Stomach (tissue), 9 donors: ENCODE results near the gene JSRP1. TPM values are rescaled to one million over a fixed set of nuclear protein-coding genes. Genes with fewer than 3 reads are reported as not detected.

Experiments used
- DNase-seq, 2 donors: peaks; one replicate each; pipeline versions ENCODE4 v3.0.0 to v3.0.0-alpha.2; 2013 to 2019
- H3K27ac ChIP-seq, 5 donors: fragments of 200-600 bp in 4 of 5; sonication (generic) in 4 of 5; one replicate each; pipeline ENCODE4 v1.5.1; 2013 to 2019; ENCODE audit warnings: mild to moderate bottlenecking in 1 of 5, moderate library complexity in 1 of 5
- H3K27me3 ChIP-seq, 3 donors: fragments of 200-600 bp; sonication (generic); one replicate each; pipeline ENCODE4 v1.5.1; 2017 to 2019; ENCODE audit warnings: mixed run types in 1 of 3
- H3K36me3 ChIP-seq, 4 donors: fragments of 200-600 bp; sonication (generic); 1 replicate in 3 of 4; 2 replicates in 1 of 4; pipeline ENCODE4 v1.5.1; 2016 to 2019
- H3K4me1 ChIP-seq, 4 donors: fragments of 200-600 bp; sonication (generic); one replicate each; pipeline ENCODE4 v1.5.1; 2016 to 2019
- H3K4me3 ChIP-seq, 4 donors: fragments of 200-600 bp; sonication (generic) in 3 of 4; one replicate each; pipeline ENCODE4 v1.5.1; 2016 to 2019; ENCODE audit warnings: mild to moderate bottlenecking in 1 of 4
- H3K9me3 ChIP-seq, 4 donors: fragments of 200-600 bp; sonication (generic); one replicate each; pipeline ENCODE4 v1.5.1; 2016 to 2019
- EP300 ChIP-seq: sonication (generic); formaldehyde crosslinking; IDR thresholded peaks from one replicate; pipeline ENCODE4 v1.6.1; 2017; ENCODE audit warnings: antibody characterized with exemption
- POLR2A ChIP-seq, 4 donors: fragments of 450-650 bp; IDR thresholded peaks; one replicate each; pipeline ENCODE4 v1.6.1; 2016; ENCODE audit warnings: antibody characterized with exemption in 4 of 4, control low read depth in 2 of 4, mild to moderate bottlenecking in 1 of 4, moderate library complexity in 1 of 4
- POLR2AphosphoS5 ChIP-seq, 3 donors: sonication (generic); formaldehyde crosslinking; IDR thresholded peaks; one replicate each; pipeline ENCODE4 v1.6.1; 2016; ENCODE audit warnings: antibody characterized with exemption in 3 of 3
- WGBS, 5 donors: extraction: QIAGEN DNeasy Blood & Tissue Kit in 3 of 5; methylation state at CpG; one replicate each; pipeline versions ENCODE4 v1.1.5 to v1.1.7; 2013 to 2018; 5-methylcytosine and 5-hydroxymethylcytosine counted together
- intact Hi-C: fragments of 100-400 bp; cut with DNase I; formaldehyde crosslinking; loops from one replicate; pipeline ENCODE4 v1.15.1; 2023; ENCODE audit warnings: low total_unique reads
- polyA plus RNA-seq, 3 donors: library from polyadenylated mRNA; stranded (reverse); fragments of 200-250 nt; gene quantifications; one replicate each; pipeline ENCODE4 v1.2.3, GENCODE V29; 2013
- total RNA-seq, 5 donors: library from RNA; depleted of rRNA; stranded (reverse); fragments of >200 nt; gene quantifications; one replicate each; pipeline versions ENCODE4 v1.1.0 to v1.2.3, GENCODE V29; 2014 to 2016
- TF ChIP-seq, protein P1 (sequence below), 7 experiments: fragments of 450-650 bp in 4 of 7; fragments of 200-600 bp in 3 of 7; sonication (generic) in 3 of 7; IDR thresholded peaks; one replicate each; pipeline ENCODE4 v1.5.1; 2016 to 2019; ENCODE audit warnings: antibody characterized with exemption in 7 of 7, control low read depth in 2 of 7, mild to moderate bottlenecking in 1 of 7
- donor health status: healthy with polysubstance abuse.
- donor health status: Bipolar disorder and iron deficiency.
- donor health status: healthy.

Gene JSRP1
- total and polyA plus RNA-seq, 8 donors = 0.58 to 0.75 (median 0.68) TPM; not detected in 5

DNA sequence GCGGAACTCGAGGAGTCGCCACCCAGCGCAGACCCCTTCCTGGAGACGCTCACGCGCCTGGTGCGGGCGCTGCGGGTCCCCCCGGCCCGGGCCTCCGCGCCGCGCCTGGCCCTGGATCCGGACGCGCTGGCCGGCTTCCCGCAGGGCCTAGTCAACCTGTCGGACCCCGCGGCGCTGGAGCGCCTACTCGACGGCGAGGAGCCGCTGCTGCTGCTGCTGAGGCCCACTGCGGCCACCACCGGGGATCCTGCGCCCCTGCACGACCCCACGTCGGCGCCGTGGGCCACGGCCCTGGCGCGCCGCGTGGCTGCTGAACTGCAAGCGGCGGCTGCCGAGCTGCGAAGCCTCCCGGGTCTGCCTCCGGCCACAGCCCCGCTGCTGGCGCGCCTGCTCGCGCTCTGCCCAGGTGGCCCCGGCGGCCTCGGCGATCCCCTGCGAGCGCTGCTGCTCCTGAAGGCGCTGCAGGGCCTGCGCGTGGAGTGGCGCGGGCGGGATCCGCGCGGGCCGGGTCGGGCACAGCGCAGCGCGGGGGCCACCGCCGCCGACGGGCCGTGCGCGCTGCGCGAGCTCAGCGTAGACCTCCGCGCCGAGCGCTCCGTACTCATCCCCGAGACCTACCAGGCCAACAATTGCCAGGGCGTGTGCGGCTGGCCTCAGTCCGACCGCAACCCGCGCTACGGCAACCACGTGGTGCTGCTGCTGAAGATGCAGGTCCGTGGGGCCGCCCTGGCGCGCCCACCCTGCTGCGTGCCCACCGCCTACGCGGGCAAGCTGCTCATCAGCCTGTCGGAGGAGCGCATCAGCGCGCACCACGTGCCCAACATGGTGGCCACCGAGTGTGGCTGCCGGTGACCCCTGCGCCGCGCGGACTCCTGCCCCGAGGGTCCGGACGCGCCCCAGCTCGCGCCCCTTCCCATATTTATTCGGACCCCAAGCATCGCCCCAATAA lies 4.8 kb downstream of the JSRP1 start:
- peaks cover 37 to 61% (median 51%) of the 10 kb centered on the region in 4 donors for H3K4me1 ChIP-seq
- H3K9me3 ChIP-seq = no peaks in the 10 kb centered on the region
- H3K27me3 ChIP-seq = peaks cover 30 to 70% (median 53%) of the 10 kb centered on the region in 3 donors
- no peak for DNase-seq
- H3K4me3 ChIP-seq = peak overlapping the region; percentile 9 to 40 (median 20)
- intact Hi-C loops = no loop called here
- no peak for TF ChIP-seq POLR2A (IDR thresholded peaks at IDR 0.05)
- no peak for TF ChIP-seq EP300
- no peak for TF ChIP-seq POLR2AphosphoS5 (IDR thresholded peaks at IDR 0.05)
- TF ChIP-seq, protein P1, sequence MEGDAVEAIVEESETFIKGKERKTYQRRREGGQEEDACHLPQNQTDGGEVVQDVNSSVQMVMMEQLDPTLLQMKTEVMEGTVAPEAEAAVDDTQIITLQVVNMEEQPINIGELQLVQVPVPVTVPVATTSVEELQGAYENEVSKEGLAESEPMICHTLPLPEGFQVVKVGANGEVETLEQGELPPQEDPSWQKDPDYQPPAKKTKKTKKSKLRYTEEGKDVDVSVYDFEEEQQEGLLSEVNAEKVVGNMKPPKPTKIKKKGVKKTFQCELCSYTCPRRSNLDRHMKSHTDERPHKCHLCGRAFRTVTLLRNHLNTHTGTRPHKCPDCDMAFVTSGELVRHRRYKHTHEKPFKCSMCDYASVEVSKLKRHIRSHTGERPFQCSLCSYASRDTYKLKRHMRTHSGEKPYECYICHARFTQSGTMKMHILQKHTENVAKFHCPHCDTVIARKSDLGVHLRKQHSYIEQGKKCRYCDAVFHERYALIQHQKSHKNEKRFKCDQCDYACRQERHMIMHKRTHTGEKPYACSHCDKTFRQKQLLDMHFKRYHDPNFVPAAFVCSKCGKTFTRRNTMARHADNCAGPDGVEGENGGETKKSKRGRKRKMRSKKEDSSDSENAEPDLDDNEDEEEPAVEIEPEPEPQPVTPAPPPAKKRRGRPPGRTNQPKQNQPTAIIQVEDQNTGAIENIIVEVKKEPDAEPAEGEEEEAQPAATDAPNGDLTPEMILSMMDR (IDR thresholded peaks at IDR 0.05) = no peak
- H3K36me3 ChIP-seq = peaks cover 22 to 32% (median 28%) of the 10 kb centered on the region in 4 donors
- 3 to 38% (median 5%) methylated on average over 11 to 125 of the region's 125 CpGs for WGBS, 5 donors
- no peak overlapping the region for H3K27ac ChIP-seq

DNA sequence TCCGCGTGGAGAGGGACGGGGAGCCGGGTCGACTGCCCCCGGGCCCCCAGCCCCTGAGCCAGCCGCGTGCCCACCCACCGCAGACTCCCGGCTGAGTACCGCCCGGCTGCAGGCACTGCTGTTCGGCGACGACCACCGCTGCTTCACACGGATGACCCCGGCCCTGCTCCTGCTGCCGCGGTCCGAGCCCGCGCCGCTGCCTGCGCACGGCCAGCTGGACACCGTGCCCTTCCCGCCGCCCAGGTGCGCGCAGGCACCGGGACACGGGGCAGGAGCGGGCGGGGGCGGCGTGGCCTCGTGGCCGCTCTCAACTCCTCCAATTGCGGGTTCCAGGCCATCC lies 5.5 kb downstream of the JSRP1 start:
- peaks cover 28 to 39% (median 35%) of the 10 kb centered on the region in 4 donors for H3K36me3 ChIP-seq
- peaks cover 37 to 66% (median 51%) of the 10 kb centered on the region in 4 donors for H3K4me1 ChIP-seq
- TF ChIP-seq EP300 (no peak), POLR2AphosphoS5 (IDR thresholded peaks at IDR 0.05) (no peak), POLR2A (IDR thresholded peaks at IDR 0.05) (no peak)
- H3K27me3 ChIP-seq = peaks cover 30 to 70% (median 53%) of the 10 kb centered on the region in 3 donors
- no peaks in the 10 kb centered on the region for H3K9me3 ChIP-seq
- H3K4me3 ChIP-seq = peak overlapping the region; percentile 9 to 40 (median 20)
- no peak for DNase-seq
- no peak overlapping the region for H3K27ac ChIP-seq
- intact Hi-C loops = no loop called here
- WGBS, 5 donors = 5 to 10% (median 6%) methylated on average over 24 to 40 of the region's 40 CpGs; no CpG with 5 or more reads in 2 of the 5 donors

DNA sequence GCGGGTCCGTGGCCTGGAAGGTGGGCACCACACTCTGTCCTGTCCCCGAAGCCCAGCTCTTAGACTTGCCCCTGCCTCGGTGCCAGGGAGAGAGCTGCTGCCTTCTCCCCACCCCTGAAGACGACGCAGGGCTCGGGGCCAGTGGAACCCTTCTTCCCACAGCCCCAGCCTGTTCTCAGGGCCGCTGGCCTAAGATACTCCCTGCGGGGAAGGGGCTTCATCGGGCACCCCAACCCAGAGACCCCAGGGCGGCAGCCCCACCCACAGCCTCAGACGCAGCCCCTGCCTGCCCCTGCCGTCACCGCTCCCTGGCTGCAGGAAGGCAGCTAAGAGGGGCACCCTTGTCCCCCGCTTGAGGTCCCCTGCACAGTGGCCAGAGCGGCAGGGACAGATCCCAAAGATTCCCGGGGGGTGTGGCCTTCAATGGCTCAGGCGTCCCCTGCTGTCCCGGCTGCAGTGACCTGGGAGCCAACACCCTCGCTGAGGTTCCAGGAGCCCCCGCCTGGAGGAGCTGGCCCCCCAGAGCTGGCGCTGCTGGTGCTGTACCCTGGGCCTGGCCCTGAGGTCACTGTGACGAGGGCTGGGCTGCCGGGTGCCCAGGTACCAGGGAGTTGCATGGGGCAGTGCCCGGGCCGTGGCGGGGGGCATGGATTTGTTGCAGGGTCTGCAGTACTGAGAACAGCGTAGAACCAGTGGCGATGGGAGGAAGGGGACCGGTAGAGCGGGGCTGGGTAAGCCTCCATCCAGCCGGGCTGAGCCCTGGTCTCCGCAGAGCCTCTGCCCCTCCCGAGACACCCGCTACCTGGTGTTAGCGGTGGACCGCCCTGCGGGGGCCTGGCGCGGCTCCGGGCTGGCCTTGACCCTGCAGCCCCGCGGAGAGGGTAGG lies 6.1 kb downstream of the JSRP1 start:
- Histone ChIP-seq H3K27me3 (peaks cover 30 to 70% (median 53%) of the 10 kb centered on the region in 3 donors), H3K4me1 (peaks cover 37 to 66% (median 51%) of the 10 kb centered on the region in 4 donors), H3K36me3 (peaks cover 34 to 45% (median 41%) of the 10 kb centered on the region in 4 donors), H3K9me3 (no peaks in the 10 kb centered on the region), H3K4me3 (peak overlapping the region in 1 of 4 donors; percentile 40), H3K27ac (no peak overlapping the region)
- intact Hi-C loops = no loop called here
- no peak for TF ChIP-seq POLR2A (IDR thresholded peaks at IDR 0.05)
- DNase-seq = no peak
- 16 to 33% (median 20%) methylated on average over 18 to 43 of the region's 43 CpGs for whole genome bisulfite sequencing, 5 donors

DNA sequence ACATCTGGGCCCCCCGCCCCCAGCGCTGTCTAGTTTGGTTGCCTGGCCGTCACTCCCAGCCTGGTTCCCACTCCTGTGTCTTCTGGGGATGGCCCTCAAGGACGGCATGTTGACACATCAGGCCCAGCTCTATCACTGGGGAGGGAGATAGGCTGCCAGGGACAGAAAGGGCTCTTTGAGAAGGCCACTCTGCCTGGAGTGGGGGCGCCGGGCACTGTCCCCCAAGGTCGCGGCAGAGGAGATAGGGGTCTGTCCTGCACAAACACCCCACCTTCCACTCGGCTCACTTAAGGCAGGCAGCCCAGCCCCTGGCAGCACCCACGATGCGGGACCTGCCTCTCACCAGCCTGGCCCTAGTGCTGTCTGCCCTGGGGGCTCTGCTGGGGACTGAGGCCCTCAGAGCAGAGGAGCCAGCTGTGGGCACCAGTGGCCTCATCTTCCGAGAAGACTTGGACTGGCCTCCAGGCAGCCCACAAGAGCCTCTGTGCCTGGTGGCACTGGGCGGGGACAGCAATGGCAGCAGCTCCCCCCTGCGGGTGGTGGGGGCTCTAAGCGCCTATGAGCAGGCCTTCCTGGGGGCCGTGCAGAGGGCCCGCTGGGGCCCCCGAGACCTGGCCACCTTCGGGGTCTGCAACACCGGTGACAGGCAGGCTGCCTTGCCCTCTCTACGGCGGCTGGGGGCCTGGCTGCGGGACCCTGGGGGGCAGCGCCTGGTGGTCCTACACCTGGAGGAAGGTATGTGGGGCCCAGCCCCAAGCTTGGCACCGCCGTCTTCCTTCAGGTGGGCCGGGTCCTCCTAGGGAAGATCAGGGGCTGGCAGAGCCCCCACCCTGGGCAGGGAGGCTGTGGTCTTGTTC lies 7.0 kb downstream of the JSRP1 start, which contains the start of gene AMH:
AMH (plus strand) TSS at position 314 of the 857 bp plus-strand sequence; CDS start at position 324, 10 bp downstream.
- no peak within 1 kb of the TSS for H3K27ac ChIP-seq
- peaks cover 43 to 54% (median 50%) of the 10 kb centered on the region in 4 donors for H3K36me3 ChIP-seq
- H3K4me3 ChIP-seq = no peak within 1 kb of the TSS
- 70 to 74% (median 72%) methylated on average over 10 to 27 of the region's 27 CpGs for WGBS, 5 donors
- H3K4me1 ChIP-seq = peaks cover 37 to 69% (median 50%) of the 10 kb centered on the region in 4 donors
- peaks cover 30 to 67% (median 53%) of the 10 kb centered on the region in 3 donors for H3K27me3 ChIP-seq
- H3K9me3 ChIP-seq = no peaks in the 10 kb centered on the region
- TF ChIP-seq POLR2A (IDR thresholded peaks at IDR 0.05) (no peak), EP300 (no peak), POLR2AphosphoS5 (IDR thresholded peaks at IDR 0.05) (no peak)
- TF ChIP-seq, protein P1 (IDR thresholded peaks at IDR 0.05) = no peak
- intact Hi-C loops = no loop called here
- no peak for DNase-seq
